Activated gamma-delta T cell treated with anti-CD3 and anti-CD28 coated beads, Interleukin-2, amount 50 U/mL, for 16 hours (primary cell): ENCODE results near the gene CCDC92B.
"Not testable (repeated sequence)": the region's sequence is repeated elsewhere in the genome, so short reads cannot be mapped to it uniquely, and the experiment has no call there.

Experiments
- DNase-seq: peaks from one replicate; pipeline ENCODE4 v3.0.0-alpha.2; 2020; ENCODE audit warnings: low read depth

CCDC92B gene

GRCh38 chr17:2703606-2704005, 45.8 kb downstream of the CCDC92B start:
- no peak for DNase-seq

DNA sequence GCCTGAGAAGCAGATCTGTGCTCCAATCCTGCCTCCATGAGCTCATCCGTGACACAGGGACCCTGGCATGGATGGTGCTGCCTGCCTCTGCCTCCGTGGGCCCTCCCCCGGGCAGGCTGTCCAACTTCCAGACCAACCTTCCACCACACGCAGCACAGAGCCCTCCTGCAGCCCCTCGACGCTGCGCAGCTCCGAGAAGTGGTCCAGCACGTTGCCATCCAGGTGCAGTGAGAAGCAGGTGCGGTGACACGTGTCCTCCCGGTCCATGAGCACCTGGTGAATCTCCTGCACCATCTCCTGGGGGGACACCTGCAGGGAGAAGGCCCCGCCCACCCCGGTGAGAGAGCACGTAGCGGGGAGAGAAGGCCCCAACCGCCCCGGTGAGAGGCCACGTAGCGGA, 46.3 kb downstream of the CCDC92B start:
- no peak for DNase-seq

DNA sequence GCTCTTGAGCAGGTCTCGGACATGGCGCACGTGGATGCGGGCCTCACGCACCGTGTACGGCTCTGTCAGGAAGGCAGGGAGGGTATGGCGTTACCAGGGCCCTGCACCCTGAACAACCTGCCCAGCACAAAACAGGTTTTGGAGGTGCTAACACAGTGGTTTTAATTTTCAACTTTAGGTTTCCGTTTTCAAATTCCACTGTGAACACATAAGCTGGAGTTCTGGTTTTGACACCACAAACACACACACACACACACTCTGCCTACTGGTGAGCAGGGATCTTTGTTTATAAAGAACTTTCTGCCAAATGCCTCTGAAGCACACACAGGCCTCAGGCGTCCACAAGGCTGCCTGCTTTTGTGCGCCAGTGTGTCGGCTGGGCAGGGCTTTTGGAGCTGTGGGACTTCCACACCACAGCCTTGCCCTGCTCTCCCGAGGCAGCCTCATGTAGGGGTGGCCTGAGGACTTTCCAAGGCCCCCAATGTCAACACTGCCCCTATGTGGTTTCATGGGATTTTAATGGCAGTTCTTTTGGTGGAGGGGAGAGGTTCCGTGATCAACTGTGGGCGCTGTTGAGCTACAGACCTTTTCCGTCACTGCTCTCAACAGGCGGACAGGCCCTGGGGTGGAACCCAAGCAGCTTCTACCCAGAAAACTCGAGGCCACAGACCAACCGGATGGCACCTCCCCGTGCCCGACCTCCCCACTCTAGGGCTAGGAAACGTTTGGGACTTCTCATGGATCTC, 47.3 kb downstream of the CCDC92B start:
- DNase-seq, result no peak

GRCh38 chr17:2701161-2701995, 48.1 kb downstream of the CCDC92B start:
- DNase-seq, result no peak

DNA sequence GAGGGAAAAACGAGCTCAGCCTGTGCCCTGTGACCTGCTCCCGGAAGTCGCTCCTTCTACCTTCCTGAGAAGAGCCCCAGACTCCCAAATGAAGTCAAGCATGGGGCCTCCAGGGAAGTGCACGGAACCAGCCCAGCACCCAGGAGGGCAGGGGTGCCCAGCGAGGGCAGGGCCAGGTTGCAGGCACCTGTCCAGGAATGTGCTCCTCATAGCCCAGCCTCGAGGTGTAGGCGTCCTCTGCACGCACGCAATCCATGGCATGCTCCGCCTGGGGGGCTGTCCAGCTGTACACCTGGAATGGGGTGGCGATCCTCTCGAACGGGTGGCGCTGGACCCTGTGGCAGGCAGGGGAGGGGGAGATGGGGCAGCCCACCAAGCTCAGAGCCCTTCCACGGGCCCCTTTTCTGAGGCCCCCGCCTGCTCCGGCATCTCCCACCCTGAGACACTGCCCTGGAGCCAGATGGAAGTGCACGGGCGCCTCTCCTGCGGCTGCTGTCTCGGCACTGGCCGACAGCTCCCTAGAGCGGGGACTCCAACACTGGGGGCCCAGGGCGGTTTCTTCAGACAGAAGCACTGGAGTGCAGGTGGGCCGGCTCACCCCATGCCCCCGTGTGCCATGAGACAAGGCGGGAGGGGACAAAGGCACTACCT, 48.8 kb downstream of the CCDC92B start:
- no peak for DNase-seq

DNA sequence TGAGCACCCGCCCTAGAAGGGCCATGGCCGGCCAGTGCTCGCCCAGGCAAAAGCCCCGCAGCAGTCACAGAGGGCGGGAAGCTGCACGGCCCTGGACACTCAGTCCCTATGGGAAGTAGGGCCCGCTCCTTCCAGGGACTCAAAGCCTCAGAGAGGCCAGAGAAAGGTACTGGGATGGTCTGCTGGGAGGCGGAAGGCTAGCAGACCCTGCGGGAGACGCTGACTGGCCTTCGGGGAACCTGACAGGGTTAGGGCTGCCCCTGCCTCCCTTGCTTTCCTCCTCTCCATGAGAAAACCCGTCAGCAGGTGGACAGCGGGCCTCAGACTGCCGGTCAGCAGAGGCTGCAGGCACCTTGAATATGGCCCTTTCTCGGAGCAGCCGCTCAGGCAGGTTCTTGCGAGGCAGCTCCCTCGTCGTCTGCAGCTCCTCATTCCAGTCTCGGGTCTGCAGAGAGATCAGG, 49.4 kb downstream of the CCDC92B start:
- DNase-seq, result no peak

GRCh38 chr17:2699216-2699805, 50.1 kb downstream of the CCDC92B start:
- not testable (repeated sequence) for DNase-seq

- no peak for DNase-seq
Measured at GRCh38 chr17:2697611-2698162, 51.8 kb downstream of the CCDC92B start.

DNA sequence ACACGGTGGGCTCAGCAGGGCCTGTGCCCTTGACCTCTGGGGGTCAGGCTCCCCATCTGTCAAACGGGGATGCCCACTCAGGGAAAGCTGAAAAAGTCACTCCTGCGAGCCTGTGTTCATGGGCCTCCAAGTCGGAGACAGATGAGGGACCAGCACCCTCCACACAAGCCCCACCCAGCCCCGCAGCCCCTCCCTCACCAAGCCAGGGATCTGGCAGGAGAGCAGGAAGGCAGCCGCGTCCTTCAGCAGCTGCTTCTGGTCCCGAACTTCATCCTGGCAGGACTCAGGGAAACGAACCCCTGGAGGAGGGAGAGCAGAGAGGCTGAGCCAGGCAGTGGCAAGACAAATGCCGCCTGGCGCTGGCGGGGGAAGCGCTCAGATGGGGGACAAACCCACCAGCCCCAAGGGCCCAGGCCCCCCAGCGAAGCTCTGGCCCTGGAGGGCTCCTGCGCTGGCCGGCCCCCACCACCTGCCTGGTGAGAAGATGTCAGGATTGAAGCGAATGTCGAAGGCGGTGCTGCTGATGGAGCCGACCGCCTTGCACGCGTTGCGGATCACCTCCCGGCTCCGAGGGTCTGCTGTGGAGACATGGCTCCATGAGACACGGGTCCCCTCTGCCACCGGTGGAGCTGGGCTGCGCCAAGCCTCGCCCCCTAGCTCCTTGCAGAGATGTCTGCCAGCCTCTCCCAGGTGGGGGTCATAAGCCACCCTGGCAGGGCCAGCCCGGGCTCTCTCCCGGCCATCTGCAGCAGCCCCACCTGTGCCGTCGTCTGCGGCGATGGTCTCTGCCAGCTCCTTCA, 53.3 kb downstream of the CCDC92B start:
- DNase-seq, result no peak

DNA sequence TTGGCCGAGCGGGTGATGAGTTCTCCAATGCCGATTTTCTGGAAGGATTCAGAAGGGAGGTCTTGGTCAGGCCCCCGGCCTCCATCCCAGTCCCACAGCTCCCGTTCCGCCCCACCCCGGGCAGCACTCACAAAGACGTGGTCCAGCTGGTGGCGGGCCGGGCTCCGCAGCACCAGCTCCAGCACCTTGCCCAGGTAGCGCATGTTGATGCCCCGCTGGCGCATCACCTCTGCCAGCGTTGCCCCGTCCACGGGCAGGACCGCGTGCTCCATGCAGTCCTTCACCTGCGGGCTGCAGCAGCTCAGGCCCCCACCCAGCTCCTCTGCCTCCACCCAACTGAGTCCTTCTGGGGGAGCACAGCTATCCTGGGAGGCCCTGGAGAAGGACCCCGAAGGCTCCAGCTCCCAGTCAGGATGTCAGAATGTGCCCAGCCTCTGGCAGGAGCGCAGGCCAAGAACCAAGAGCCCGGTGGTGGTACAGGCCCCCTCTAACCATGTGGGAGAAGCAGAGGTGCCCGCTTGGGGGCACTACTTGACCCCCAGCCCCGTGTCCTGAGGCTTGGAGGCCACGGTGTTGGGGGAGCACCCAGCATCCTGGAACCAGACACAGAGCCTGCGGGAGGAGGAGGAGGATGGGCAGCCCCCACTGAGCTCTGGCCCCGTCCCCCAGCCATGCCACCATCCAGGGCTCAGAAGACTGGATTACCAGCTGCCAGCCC, 54.0 kb downstream of the CCDC92B start:
- no peak for DNase-seq

GRCh38 chr17:2694381-2695242, 54.8 kb downstream of the CCDC92B start:
- DNase-seq, result no peak

- no peak for DNase-seq
Measured at GRCh38 chr17:2693561-2694380, 55.7 kb downstream of the CCDC92B start.

- no peak for DNase-seq
Measured at GRCh38 chr17:2692781-2693135, 56.7 kb downstream of the CCDC92B start.

DNA sequence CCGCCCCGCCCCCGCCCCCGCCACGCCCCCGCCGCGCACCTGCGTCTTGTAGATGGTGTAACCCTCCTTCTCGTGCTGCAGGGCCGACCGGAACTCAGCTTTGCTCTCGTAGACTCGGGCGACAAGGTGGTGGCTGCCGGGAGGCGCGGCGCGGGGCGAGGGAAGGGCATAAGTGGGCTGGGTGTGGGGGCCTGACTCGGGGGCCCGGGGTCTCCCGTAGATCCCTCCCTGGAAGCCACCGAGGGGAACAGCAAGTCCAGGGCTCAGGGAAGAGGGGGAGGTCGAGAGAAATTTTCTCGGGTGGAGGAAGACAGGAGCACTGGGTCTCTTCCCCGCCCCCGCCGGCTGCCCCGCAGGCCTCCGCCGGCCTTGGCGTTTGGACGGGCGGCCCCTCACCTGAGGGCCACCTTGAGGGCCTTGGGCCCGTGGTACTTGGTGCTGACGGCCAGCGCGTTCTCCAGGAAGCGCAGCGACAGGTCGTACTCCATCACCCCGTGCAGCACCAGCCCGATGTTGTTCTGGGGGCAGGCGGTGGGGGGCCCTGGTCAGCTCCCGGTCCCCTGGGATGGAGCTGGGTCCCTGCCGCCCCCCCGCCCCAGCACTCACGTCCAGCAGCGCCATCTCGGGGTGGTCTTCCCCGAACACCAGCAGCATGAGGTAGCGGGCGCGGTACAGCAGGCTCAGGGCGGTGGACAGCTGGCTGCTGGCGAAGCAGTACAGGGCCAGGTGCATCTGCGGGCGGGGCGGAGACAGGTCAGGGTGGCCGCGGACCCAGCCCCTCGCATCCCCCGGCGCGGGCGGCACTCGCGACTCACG, 57.3 kb downstream of the CCDC92B start:
- DNase-seq, result no peak

DNA sequence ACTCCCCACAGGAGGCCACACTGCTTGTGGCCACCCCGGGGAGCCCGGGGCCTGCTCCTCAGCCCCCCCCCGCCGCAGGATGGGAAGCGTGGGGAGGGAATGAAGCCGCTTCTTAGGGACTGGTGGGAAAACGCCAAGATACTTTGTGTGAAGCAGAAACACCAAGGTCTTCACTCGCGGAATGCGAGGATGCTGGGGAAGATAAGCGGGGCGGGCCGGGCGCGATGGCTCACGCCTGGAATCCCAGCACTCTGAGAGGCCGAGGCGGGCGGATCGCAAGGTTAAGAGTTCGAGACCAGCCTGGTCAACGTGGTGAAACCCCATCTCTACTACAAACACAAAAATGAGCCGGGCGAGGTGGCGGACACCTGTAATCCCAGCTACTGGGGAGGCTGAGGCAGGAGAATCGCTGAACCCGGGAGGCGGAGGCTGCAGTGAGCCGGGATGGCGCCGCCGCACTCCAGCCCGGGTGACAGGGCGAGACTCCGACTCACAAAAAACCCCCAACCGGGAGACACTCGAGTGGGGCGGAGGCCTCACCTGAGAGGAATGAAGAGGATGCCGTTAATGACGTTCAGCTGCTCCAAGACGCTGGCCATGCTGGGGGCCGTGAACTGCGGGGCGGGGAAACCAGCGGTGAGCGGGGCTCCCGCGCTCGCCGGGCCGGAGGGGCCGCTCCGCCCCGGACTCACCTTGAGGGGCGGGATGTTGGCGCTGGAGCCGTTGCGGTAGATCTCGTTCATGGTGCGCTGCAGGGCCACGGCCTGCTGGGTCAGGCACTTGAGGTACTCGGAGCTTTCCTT, 58.2 kb downstream of the CCDC92B start:
- DNase-seq, result no peak

DNA sequence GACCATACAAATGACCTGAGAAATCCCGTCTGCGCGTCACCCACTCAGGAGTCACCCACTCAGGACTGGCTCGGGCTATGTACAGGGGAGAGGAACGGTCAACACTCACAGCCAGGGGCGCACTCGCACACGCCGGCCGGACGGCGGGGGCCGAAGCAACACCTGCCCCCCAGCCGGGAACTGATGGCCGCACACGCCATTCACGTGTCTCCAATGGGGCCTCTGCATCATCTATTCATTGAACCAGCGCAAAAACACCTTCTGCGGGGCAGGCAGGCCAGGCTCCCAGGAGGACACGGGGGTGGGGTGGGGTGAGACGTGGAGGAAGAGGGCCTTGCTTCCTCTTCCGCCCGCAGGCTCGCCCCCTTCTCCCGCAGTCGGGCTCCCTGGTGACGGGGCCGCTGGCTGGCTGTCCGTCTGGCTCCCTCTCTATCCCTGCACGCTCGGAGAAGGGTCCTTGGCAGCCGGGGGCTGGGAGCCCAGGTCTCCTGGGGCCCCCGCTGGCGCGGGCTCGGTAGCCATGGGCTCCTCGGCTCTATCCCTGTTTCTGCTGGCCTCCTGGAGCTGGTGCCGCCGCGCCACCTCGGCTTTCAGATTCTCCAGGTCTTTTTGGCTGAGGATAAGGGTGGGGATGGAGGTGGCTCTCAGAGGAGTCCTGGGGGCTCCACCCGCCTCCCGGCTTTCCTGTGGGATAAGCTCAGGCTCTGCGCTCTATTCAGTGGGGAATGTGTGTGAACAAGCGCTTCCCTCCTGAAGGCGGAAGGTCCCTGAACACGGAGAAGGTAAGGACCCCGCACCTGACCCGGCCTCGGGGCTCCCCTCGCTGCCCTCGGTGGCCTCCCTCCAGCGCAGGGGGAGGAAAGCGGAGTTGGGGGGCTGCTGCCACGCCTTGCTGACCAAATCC, 59.0 kb downstream of the CCDC92B start:
- no peak for DNase-seq
